SK-N-SH (cell line): ENCODE data around the gene KRTAP5-8. TPM values are rescaled to one million over a fixed set of nuclear protein-coding genes. Genes with fewer than 3 reads are reported as not detected.

ENCODE experiments used
- CTCF ChIA-PET: fragments of 300-600, 350-600 bp; formaldehyde crosslinking; extraction: SDS; loops from one replicate; lab custom pipeline; 2021; lab: Yijun Ruan, JAX
- POLR2A ChIA-PET: fragments of 350-600 bp; sonication (Branson Sonifier 250); formaldehyde crosslinking; extraction: SDS; loops from one replicate; lab custom pipeline; 2020; ENCODE audit warnings: antibody characterized with exemption, inconsistent platforms; lab: Yijun Ruan, JAX
- DNase-seq: peaks from one replicate; pipeline ENCODE4 v3.0.0; 2012
- H2AFZ ChIP-seq: fragments of 200-600 bp; sonication (generic); 2 replicates; pipeline ENCODE4 v1.8.1; 2016; ENCODE audit warnings: antibody characterized with exemption, mild to moderate bottlenecking, low read depth
- H3F3A ChIP-seq: fragments of 200-600 bp; sonication (generic); replicated peaks from 2 replicates; pipeline ENCODE3; 2016; ENCODE audit warnings: antibody characterized with exemption, mild to moderate bottlenecking; ENCODE audit not compliant: insufficient read depth
- H3K27ac ChIP-seq, 2 experiments: fragments of 200-500 bp in 1 of 2; fragments of 200-600 bp in 1 of 2; sonication (Bioruptor generic) in 1 of 2; sonication (generic), shearing (Covaris generic) in 1 of 2; 2 replicates each; pipeline versions ENCODE4 v1.5.1 to v1.6.1; 2014 to 2016; ENCODE audit warnings: low read depth in 2 of 2, inconsistent platforms in 1 of 2, low read length in 1 of 2, mild to moderate bottlenecking in 1 of 2, mixed read lengths in 1 of 2
- H3K27me3 ChIP-seq: fragments of 200-600 bp; sonication (generic), shearing (Covaris generic); 2 replicates; pipeline ENCODE4 v1.6.1; 2016; ENCODE audit warnings: mixed run types; ENCODE audit not compliant: insufficient read depth
- H3K36me3 ChIP-seq, 2 experiments: fragments of 200-500 bp in 1 of 2; fragments of 200-600 bp in 1 of 2; sonication (Bioruptor generic) in 1 of 2; sonication (generic) in 1 of 2; replicated peaks in 1 of 2; 2 replicates each; pipeline versions ENCODE3 to v1.5.1; 2014 to 2016; ENCODE audit warnings: low read length in 1 of 2, mild to moderate bottlenecking in 1 of 2; ENCODE audit not compliant: insufficient read depth in 2 of 2, control insufficient read depth in 1 of 2
- H3K4me1 ChIP-seq, 2 experiments: fragments of 200-500 bp in 1 of 2; fragments of 200-600 bp in 1 of 2; sonication (Bioruptor generic) in 1 of 2; sonication (generic), shearing (Covaris generic) in 1 of 2; 2 replicates each; pipeline versions ENCODE4 v1.5.1 to v1.6.1; 2014 to 2016; ENCODE audit warnings: low read depth in 1 of 2, low read length in 1 of 2, mixed run types in 1 of 2; ENCODE audit not compliant: insufficient read depth in 2 of 2, control insufficient read depth in 1 of 2
- H3K4me2 ChIP-seq: fragments of 200-600 bp; sonication (generic), shearing (Covaris generic); 2 replicates; pipeline ENCODE4 v1.6.1; 2017; ENCODE audit warnings: mixed run types
- H3K4me3 ChIP-seq, 2 experiments: fragments of 200-500 bp in 1 of 2; fragments of 200-600 bp in 1 of 2; sonication (Bioruptor generic) in 1 of 2; sonication (generic), shearing (Covaris generic) in 1 of 2; 2 replicates each; pipeline versions ENCODE4 v1.5.1 to v1.8.1; 2014 to 2016; ENCODE audit warnings: low read depth in 2 of 2, inconsistent platforms in 1 of 2, low read length in 1 of 2, mild to moderate bottlenecking in 1 of 2, mixed read lengths in 1 of 2, moderate library complexity in 1 of 2
- H3K79me2 ChIP-seq: fragments of 200-600 bp; sonication (generic); 2 replicates; pipeline ENCODE4 v1.8.1; 2017; ENCODE audit warnings: mild to moderate bottlenecking; ENCODE audit not compliant: insufficient read depth
- H3K9ac ChIP-seq: fragments of 200-600 bp; sonication (generic); 2 replicates; pipeline ENCODE4 v1.6.1; 2017; ENCODE audit warnings: mixed run types
- H3K9me2 ChIP-seq: fragments of 200-600 bp; sonication (generic); 2 replicates; pipeline ENCODE4 v1.6.1; 2017; ENCODE audit warnings: mixed run types
- H3K9me3 ChIP-seq: fragments of 200-600 bp; sonication (generic); 2 replicates; pipeline ENCODE4 v1.6.1; 2017; ENCODE audit warnings: mixed run types, mild to moderate bottlenecking, moderate library complexity
- H4K20me1 ChIP-seq: fragments of 200-600 bp; sonication (generic); 2 replicates; pipeline ENCODE4 v1.6.1; 2017; ENCODE audit warnings: mild to moderate bottlenecking, mixed run types; ENCODE audit not compliant: insufficient read depth
- CHD2 ChIP-seq: fragments of 150-350 bp; IDR thresholded peaks from 2 replicates; pipeline ENCODE4 v1.6.1; 2018; ENCODE audit warnings: low read length; ENCODE audit not compliant: partially characterized antibody
- ELF1 ChIP-seq: IDR thresholded peaks from 2 replicates; pipeline ENCODE4 v1.4.0; 2012
- EP300 ChIP-seq, 2 experiments: IDR thresholded peaks; 2 replicates each; pipeline versions ENCODE4 v1.4.0 to v1.6.1; 2012; ENCODE audit warnings: borderline replicate concordance in 1 of 2, low read depth in 1 of 2, low read length in 1 of 2
- FOXJ3 ChIP-seq: sonication (generic); formaldehyde crosslinking; IDR thresholded peaks from 2 replicates; pipeline ENCODE4 v1.5.1; 2020; ENCODE audit warnings: mild to moderate bottlenecking, missing genetic modification reagents
- FOXM1 ChIP-seq: IDR thresholded peaks from 2 replicates; pipeline ENCODE4 v1.4.0; 2012; ENCODE audit warnings: low read depth, mild to moderate bottlenecking
- GATA2 ChIP-seq: sonication (generic); formaldehyde crosslinking; IDR thresholded peaks from 2 replicates; pipeline ENCODE4 v1.5.0; 2020; ENCODE audit warnings: mild to moderate bottlenecking, missing genetic modification reagents
- IRF3 ChIP-seq: fragments of 150-350 bp; IDR thresholded peaks from 2 replicates; pipeline ENCODE4 v1.6.1; 2016; ENCODE audit warnings: mild to moderate bottlenecking, low read depth, low read length
- NFIC ChIP-seq: IDR thresholded peaks from 2 replicates; pipeline ENCODE4 v1.4.0; 2012; ENCODE audit warnings: borderline replicate concordance
- NRF1 ChIP-seq: IDR thresholded peaks from 2 replicates; pipeline ENCODE4 v1.6.1; 2012; ENCODE audit warnings: low read depth, mild to moderate bottlenecking, low read length
- POLR2AphosphoS5 ChIP-seq: IDR thresholded peaks from 2 replicates; pipeline ENCODE4 v1.6.1; 2012; ENCODE audit warnings: low read depth, low read length
- RCOR1 ChIP-seq: fragments of 150-350 bp; IDR thresholded peaks from 2 replicates; pipeline ENCODE4 v1.6.1; 2017; ENCODE audit warnings: antibody characterized with exemption, low read length
- RFX5 ChIP-seq: IDR thresholded peaks from 2 replicates; pipeline ENCODE4 v1.6.1; 2012; ENCODE audit warnings: mild to moderate bottlenecking, improper control_type of control experiment, low read length
- RXRA ChIP-seq: IDR thresholded peaks from 2 replicates; pipeline ENCODE4 v1.4.0; 2012; ENCODE audit warnings: low read depth, mild to moderate bottlenecking, borderline replicate concordance
- SIN3A ChIP-seq: IDR thresholded peaks from 2 replicates; pipeline ENCODE4 v1.6.1; 2012; ENCODE audit warnings: low read depth, mild to moderate bottlenecking, low read length, moderate library complexity, borderline replicate concordance
- TAF1 ChIP-seq: IDR thresholded peaks from 2 replicates; pipeline ENCODE4 v1.6.1; 2012; ENCODE audit warnings: low read depth, mild to moderate bottlenecking, low read length, moderate library complexity, borderline replicate concordance
- TEAD4 ChIP-seq: IDR thresholded peaks from 2 replicates; pipeline ENCODE4 v1.4.0; 2012; ENCODE audit warnings: mild to moderate bottlenecking, borderline replicate concordance; ENCODE audit not compliant: insufficient read depth
- USF1 ChIP-seq: IDR thresholded peaks from 2 replicates; pipeline ENCODE4 v1.4.0; 2012; ENCODE audit warnings: low read depth, borderline replicate concordance
- USF2 ChIP-seq: fragments of 150-350 bp; IDR thresholded peaks from 2 replicates; pipeline ENCODE4 v1.6.1; 2017; ENCODE audit warnings: antibody characterized with exemption, low read length, low read depth, borderline replicate concordance
- YY1 ChIP-seq: IDR thresholded peaks from 2 replicates; pipeline ENCODE4 v1.4.0; 2012; ENCODE audit warnings: low read depth, mild to moderate bottlenecking
- ZBTB33 ChIP-seq: IDR thresholded peaks from 2 replicates; pipeline ENCODE4 v1.4.0; 2012; ENCODE audit warnings: low read depth, borderline replicate concordance
- WGBS: methylation state at CpG from one replicate; pipeline ENCODE4 v1.1.6; 2017; ENCODE audit warnings: low lambda C conversion rate; 5-methylcytosine and 5-hydroxymethylcytosine counted together
- polyA plus RNA-seq, 3 experiments: library from polyadenylated mRNA; depleted of rRNA; stranded (reverse); fragments of >200 nt; gene quantifications; 2 replicates each; pipeline ENCODE4 v1.2.3, GENCODE V29; 2012

The KRTAP5-8 gene
- polyA plus RNA-seq, 1 of the 3 experiments (the other 2 are of a cell fraction) = not detected

GRCh38 chr11:71490731-71491390 is 47.0 kb upstream of the KRTAP5-8 start:
- ChIA-PET POLR2A (interaction anchor here (0.6 kb wide), 1 partner anchor 15 kb away, joined by 3 read pairs; no protein-coding TSS in a partner anchor), CTCF (no interaction called here)
- Histone ChIP-seq H3K36me3 (peaks cover 10 to 50% of the 10 kb centered on the region in 2 experiments), H3K27me3 (no peaks in the 10 kb centered on the region), H3K9ac (no peak overlapping the region), H3K4me1 (peaks cover 10 to 18% of the 10 kb centered on the region in 2 experiments; a peak in 3 of 4 replicates), H4K20me1 (no peaks in the 10 kb centered on the region), H3K4me3 (no peak overlapping the region), H3K9me2 (no peaks in the 10 kb centered on the region), H3K79me2 (no peaks in the 10 kb centered on the region), H3F3A (peaks cover 3% of the 10 kb centered on the region), H3K4me2 (no peak overlapping the region), H2AFZ (no peak overlapping the region), H3K27ac (no peak overlapping the region), H3K9me3 (no peaks in the 10 kb centered on the region)
- DNase-seq = no peak
- TF ChIP-seq NFIC (no peak), EP300 (IDR thresholded peaks at IDR 0.05; ENCODE audit: borderline replicate concordance in 1 of 2, low read depth in 1 of 2, low read length in 1 of 2) (no peak), NRF1 (no peak), RFX5 (no peak), RCOR1 (no peak), SIN3A (no peak), YY1 (no peak), TAF1 (no peak), CHD2 (no peak)
- WGBS = 96% methylated on average over 20 of the region's 28 CpGs

- no peak overlapping the region for H3K27ac ChIP-seq
- no peak for DNase-seq
- WGBS = 97% methylated on average over 15 of the region's 19 CpGs
- no peaks in the 10 kb centered on the region for H3K9me3 ChIP-seq
- H4K20me1 ChIP-seq = no peaks in the 10 kb centered on the region
- no peak overlapping the region for H3K4me3 ChIP-seq
- H3K79me2 ChIP-seq = no peaks in the 10 kb centered on the region
- H2AFZ ChIP-seq = no peak overlapping the region
- H3F3A ChIP-seq = peaks cover 3% of the 10 kb centered on the region
- H3K9ac ChIP-seq = no peak overlapping the region
- H3K27me3 ChIP-seq = no peaks in the 10 kb centered on the region
- H3K36me3 ChIP-seq = peaks cover 8 to 54% of the 10 kb centered on the region in 2 experiments
- H3K9me2 ChIP-seq = no peaks in the 10 kb centered on the region
- POLR2A ChIA-PET = no interaction called here
- H3K4me1 ChIP-seq = peaks cover 10 to 18% of the 10 kb centered on the region in 2 experiments; a peak in 3 of 4 replicates
- CTCF ChIA-PET = no interaction called here
- H3K4me2 ChIP-seq = no peak overlapping the region
- no peak for TF ChIP-seq IRF3
- no peak for TF ChIP-seq SIN3A
- TF ChIP-seq RXRA = no peak
- TF ChIP-seq FOXM1 = no peak
- no peak for TF ChIP-seq ELF1
- TF ChIP-seq NFIC = no peak
- TF ChIP-seq ZBTB33 = no peak
- TF ChIP-seq GATA2 = no peak
- TF ChIP-seq RFX5 = no peak
- no peak for TF ChIP-seq TAF1
- TF ChIP-seq TEAD4 = no peak
- no peak for TF ChIP-seq USF2
- no peak for TF ChIP-seq FOXJ3 (CRISPR knock-in tag)
- TF ChIP-seq POLR2AphosphoS5 = no peak
- no peak for TF ChIP-seq USF1
Measured at GRCh38 chr11:71491531-71491930, 46.3 kb upstream of the KRTAP5-8 start.
